Measurements from ENCODE around the gene SLC2A13. TPM values are rescaled to one million over a fixed set of nuclear protein-coding genes. Genes with fewer than 3 reads are reported as not detected.

The SLC2A13 gene
- total RNA-seq, 1 donor from 2014 or later, result 7.4 TPM

GRCh38 chr12:40038619-40039018, 67.3 kb downstream of the SLC2A13 start:
- Mint-ChIP-seq H3K36me3 (no peaks in the 10 kb centered on the region), H3K4me3 (no peak overlapping the region), H3K27me3 (ENCODE audit: low read depth) (no peaks in the 10 kb centered on the region), H3K27ac (no peak overlapping the region), H3K4me1 (peaks cover 9% of the 10 kb centered on the region), H3K9me3 (no peaks in the 10 kb centered on the region)
- no peak for DNase-seq (ENCODE audit: low spot score in 2 of 2, unreplicated experiment in 2 of 2)
- TF ChIP-seq CTCF (IDR thresholded peaks at IDR 0.05; ENCODE audit: unreplicated experiment), result no peak

DNA sequence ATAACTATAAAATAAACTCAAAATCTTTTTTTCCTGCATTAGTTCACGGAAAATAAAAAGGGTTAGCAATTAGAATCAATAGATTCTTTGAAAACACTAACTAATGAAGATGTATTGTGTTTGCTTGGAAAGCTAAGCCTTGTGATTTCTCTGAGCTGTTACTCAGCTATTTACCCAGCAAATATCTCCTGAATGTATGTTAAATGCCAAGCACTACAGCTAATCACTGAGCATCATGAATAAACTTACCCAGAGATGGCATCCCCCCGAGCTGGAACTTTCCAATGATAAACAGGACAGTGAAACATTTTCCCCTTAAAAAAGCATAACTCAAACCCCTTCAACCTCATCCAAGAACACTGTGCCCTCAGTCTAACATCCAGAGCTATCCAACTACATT, 71.2 kb downstream of the SLC2A13 start:
- H3K4me3 Mint-ChIP-seq, result no peak overlapping the region
- H3K36me3 Mint-ChIP-seq, result no peaks in the 10 kb centered on the region
- peaks cover 27% of the 10 kb centered on the region for H3K4me1 Mint-ChIP-seq
- H3K9me3 Mint-ChIP-seq, result no peaks in the 10 kb centered on the region
- no peak overlapping the region for H3K27ac Mint-ChIP-seq
- no peaks in the 10 kb centered on the region for H3K27me3 Mint-ChIP-seq (ENCODE audit: low read depth)
- DNase-seq (ENCODE audit: low spot score in 2 of 2, unreplicated experiment in 2 of 2), result no peak
- no peak for TF ChIP-seq CTCF (IDR thresholded peaks at IDR 0.05; ENCODE audit: unreplicated experiment)

GRCh38 chr12:40034156-40034555, 71.7 kb downstream of the SLC2A13 start:
- H3K9me3 Mint-ChIP-seq, result no peaks in the 10 kb centered on the region
- H3K36me3 Mint-ChIP-seq, result no peaks in the 10 kb centered on the region
- peaks cover 27% of the 10 kb centered on the region for H3K4me1 Mint-ChIP-seq
- no peak for TF ChIP-seq CTCF (IDR thresholded peaks at IDR 0.05; ENCODE audit: unreplicated experiment)
- H3K27ac Mint-ChIP-seq, result no peak overlapping the region
- H3K27me3 Mint-ChIP-seq (ENCODE audit: low read depth), result no peaks in the 10 kb centered on the region
- H3K4me3 Mint-ChIP-seq, result no peak overlapping the region
- no peak for DNase-seq (ENCODE audit: low spot score in 2 of 2, unreplicated experiment in 2 of 2)

DNA sequence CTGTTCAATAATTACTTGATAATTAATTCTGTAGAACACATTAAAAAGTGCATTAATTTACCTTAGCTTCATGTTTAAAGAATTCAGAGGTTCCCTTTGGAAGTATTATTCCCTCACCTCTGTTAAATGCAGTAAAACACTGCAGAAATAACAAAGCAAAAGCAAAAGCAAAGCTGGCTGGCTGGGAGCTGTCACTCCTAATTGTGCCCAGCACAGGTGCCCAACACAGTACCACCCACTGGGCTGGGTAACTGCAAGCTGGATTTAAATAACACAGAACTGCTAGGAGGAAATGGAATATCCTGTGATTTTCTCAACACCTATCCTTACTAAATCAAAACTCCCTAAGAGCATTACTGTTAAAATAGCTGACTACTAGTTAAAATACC, 72.6 kb downstream of the SLC2A13 start:
- Mint-ChIP-seq H3K9me3 (no peaks in the 10 kb centered on the region), H3K27ac (no peak overlapping the region), H3K4me1 (peaks cover 31% of the 10 kb centered on the region), H3K4me3 (no peak overlapping the region), H3K36me3 (no peaks in the 10 kb centered on the region), H3K27me3 (ENCODE audit: low read depth) (no peaks in the 10 kb centered on the region)
- DNase-seq (ENCODE audit: low spot score in 2 of 2, unreplicated experiment in 2 of 2), result no peak
- no peak for TF ChIP-seq CTCF (IDR thresholded peaks at IDR 0.05; ENCODE audit: unreplicated experiment)

GRCh38 chr12:40032433-40033241, 73.2 kb downstream of the SLC2A13 start:
- no peaks in the 10 kb centered on the region for H3K9me3 Mint-ChIP-seq
- H3K27me3 Mint-ChIP-seq (ENCODE audit: low read depth), result no peaks in the 10 kb centered on the region
- H3K4me3 Mint-ChIP-seq, result no peak overlapping the region
- peak in 1 of 2 experiments; percentile 42 for DNase-seq (ENCODE audit: low spot score in 2 of 2, unreplicated experiment in 2 of 2)
- no peak for TF ChIP-seq CTCF (IDR thresholded peaks at IDR 0.05; ENCODE audit: unreplicated experiment)
- no peaks in the 10 kb centered on the region for H3K36me3 Mint-ChIP-seq
- H3K27ac Mint-ChIP-seq, result no peak overlapping the region
- H3K4me1 Mint-ChIP-seq, result peaks cover 32% of the 10 kb centered on the region
